Measurements from ENCODE around the gene TLR6. TPM values are rescaled to one million over a fixed set of nuclear protein-coding genes. Genes with fewer than 3 reads are reported as not detected.

The TLR6 gene
- total RNA-seq, 1 experiment from 2014 or later, result 7.7 TPM

DNA sequence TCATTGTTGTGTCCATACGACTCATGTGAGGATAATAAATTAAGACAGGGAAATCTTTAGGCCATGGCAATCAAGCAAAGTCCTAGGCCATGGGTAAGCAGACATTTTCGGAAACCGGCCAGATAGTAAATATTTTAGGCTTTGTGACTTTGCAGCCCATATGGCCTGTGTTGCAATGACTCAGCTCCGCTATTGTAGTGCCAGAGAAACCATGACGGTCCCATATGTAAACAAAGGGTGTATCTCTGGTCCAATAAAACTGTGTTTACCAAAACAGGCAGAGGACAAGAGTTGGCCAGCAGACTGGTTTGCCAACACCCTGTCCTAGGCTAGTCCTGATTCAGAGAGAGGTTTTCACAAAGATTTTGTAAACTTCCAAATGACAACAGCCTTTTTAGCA, 16.0 kb upstream of the TLR6 start:
- Mint-ChIP-seq H3K4me1 (ENCODE audit: insufficient read depth, unreplicated experiment) (peaks cover 26% of the 10 kb centered on the region), H3K27ac (ENCODE audit: low read depth, unreplicated experiment) (no peak overlapping the region), H3K27me3 (ENCODE audit: insufficient read depth, unreplicated experiment) (no peaks in the 10 kb centered on the region), H3K4me3 (ENCODE audit: unreplicated experiment) (no peak overlapping the region), H3K9me3 (ENCODE audit: unreplicated experiment) (no peaks in the 10 kb centered on the region), H3K36me3 (ENCODE audit: insufficient read depth, unreplicated experiment) (peaks cover 14% of the 10 kb centered on the region)
- POLR2A ChIA-PET, result no interaction called here
- no TSS peak for BruUV-seq (replicated peaks)
- CTCF ChIA-PET, result interaction anchor here (2.7 kb wide), 1 partner anchor 12 kb away, joined by 17 read pairs; no protein-coding TSS in a partner anchor
- DNase-seq (ENCODE audit: unreplicated experiment), result peak; percentile 69
- TF ChIP-seq, protein P1, sequence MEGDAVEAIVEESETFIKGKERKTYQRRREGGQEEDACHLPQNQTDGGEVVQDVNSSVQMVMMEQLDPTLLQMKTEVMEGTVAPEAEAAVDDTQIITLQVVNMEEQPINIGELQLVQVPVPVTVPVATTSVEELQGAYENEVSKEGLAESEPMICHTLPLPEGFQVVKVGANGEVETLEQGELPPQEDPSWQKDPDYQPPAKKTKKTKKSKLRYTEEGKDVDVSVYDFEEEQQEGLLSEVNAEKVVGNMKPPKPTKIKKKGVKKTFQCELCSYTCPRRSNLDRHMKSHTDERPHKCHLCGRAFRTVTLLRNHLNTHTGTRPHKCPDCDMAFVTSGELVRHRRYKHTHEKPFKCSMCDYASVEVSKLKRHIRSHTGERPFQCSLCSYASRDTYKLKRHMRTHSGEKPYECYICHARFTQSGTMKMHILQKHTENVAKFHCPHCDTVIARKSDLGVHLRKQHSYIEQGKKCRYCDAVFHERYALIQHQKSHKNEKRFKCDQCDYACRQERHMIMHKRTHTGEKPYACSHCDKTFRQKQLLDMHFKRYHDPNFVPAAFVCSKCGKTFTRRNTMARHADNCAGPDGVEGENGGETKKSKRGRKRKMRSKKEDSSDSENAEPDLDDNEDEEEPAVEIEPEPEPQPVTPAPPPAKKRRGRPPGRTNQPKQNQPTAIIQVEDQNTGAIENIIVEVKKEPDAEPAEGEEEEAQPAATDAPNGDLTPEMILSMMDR (IDR thresholded peaks at IDR 0.05; ENCODE audit: unreplicated experiment), result no peak
- intact Hi-C loops (cut with micrococcal nuclease), result no loop called here

DNA sequence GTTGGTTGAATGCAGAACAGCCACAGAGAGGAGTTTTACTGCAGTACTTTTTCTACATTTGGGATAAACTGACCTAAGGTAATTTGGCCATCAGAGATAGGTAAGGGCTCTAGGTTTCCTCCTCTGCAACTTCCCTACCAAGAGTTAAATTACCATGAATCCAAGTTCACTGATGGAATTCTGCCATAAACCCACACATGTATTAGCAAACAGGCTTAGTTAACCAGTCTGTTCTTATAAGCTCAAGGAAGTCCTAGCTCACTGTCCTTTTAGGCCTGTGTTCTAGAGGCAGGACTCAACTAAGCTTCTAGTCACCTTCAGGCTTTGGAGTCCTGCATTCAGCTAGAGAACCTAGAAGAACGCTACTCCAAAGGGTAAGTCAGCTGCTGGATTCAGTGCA, 15.0 kb upstream of the TLR6 start:
- Mint-ChIP-seq H3K27me3 (ENCODE audit: insufficient read depth, unreplicated experiment) (no peaks in the 10 kb centered on the region), H3K4me1 (ENCODE audit: insufficient read depth, unreplicated experiment) (peaks cover 26% of the 10 kb centered on the region), H3K27ac (ENCODE audit: low read depth, unreplicated experiment) (no peak overlapping the region), H3K36me3 (ENCODE audit: insufficient read depth, unreplicated experiment) (peaks cover 14% of the 10 kb centered on the region), H3K9me3 (ENCODE audit: unreplicated experiment) (no peaks in the 10 kb centered on the region), H3K4me3 (ENCODE audit: unreplicated experiment) (no peak overlapping the region)
- intact Hi-C loops (cut with micrococcal nuclease), result no loop called here
- no TSS peak for BruUV-seq (replicated peaks)
- no peak for DNase-seq (ENCODE audit: unreplicated experiment)
- ChIA-PET CTCF (interaction anchor here (0.5 to 2.1 kb wide), 7 partner anchors 15 to 770 kb away, joined by 3 to 7 read pairs (median 3); no protein-coding TSS in a partner anchor), POLR2A (no interaction called here)
- TF ChIP-seq, protein P1 (IDR thresholded peaks at IDR 0.05; ENCODE audit: unreplicated experiment), result no peak

DNA sequence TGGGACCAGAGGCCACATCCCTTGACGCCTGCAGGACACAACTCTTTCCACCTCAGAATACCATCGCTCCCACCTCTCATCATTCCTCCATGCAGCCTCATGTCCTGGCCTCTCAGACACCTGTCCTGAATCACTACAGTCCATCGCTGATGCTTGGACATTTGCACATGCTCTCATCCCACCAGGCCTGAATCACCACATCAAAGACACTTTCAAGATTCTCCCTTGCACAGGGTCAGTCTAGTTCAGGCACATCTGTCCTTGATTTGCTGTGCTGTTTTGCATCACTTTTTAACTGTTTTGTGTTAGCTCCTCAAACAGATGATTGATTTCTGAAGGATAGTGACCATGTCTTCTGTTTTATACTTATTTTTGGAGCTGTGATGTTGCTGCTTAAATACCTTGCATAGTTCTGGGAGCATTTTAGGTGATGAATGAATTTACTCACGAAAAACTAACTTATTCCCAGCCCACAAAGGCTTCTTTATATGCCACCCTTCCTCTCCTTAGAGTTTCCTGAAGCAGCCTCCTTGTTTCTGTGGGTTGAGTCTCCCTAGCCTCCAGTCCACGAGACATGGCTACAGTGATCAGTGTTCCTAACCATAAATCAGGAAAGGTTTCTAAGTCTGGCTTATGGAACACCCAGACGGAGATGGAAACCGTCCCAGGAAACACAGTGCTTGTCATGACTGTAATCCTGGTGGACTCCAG, 13.6 kb upstream of the TLR6 start:
- no peak overlapping the region for H3K4me3 Mint-ChIP-seq (ENCODE audit: unreplicated experiment)
- peaks cover 26% of the 10 kb centered on the region for H3K4me1 Mint-ChIP-seq (ENCODE audit: insufficient read depth, unreplicated experiment)
- ChIA-PET CTCF (interaction anchor here (0.5 to 2.1 kb wide), 2 partner anchors 66 to 111 kb away, joined by 3 to 4 read pairs; partner anchors contain the start of gene TLR1), POLR2A (no interaction called here)
- H3K36me3 Mint-ChIP-seq (ENCODE audit: insufficient read depth, unreplicated experiment), result peaks cover 14% of the 10 kb centered on the region
- no peaks in the 10 kb centered on the region for H3K9me3 Mint-ChIP-seq (ENCODE audit: unreplicated experiment)
- TF ChIP-seq, protein P1 (IDR thresholded peaks at IDR 0.05; ENCODE audit: unreplicated experiment), result no peak
- intact Hi-C loops (cut with micrococcal nuclease), result no loop called here
- BruUV-seq (replicated peaks), result no TSS peak
- no peak for DNase-seq (ENCODE audit: unreplicated experiment)
- no peak overlapping the region for H3K27ac Mint-ChIP-seq (ENCODE audit: low read depth, unreplicated experiment)
- H3K27me3 Mint-ChIP-seq (ENCODE audit: insufficient read depth, unreplicated experiment), result no peaks in the 10 kb centered on the region

DNA sequence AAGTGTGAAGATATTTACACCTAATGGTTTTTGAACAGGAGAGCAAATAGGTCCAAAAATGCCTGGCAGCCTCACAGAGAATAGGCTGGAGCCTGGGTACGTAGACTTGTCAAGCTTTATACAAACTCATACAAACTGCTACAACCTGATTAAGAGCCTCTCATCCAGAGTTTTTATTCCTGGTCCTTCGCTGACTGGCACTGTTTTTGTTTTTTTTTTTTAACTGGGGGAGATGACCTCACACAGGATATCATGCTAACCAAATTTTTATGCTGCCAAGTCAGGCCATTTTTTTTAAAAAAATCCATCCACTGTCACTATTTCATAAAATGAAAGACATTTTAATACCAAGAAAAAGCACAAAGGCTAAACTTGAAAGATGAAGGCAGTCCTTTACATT, 12.9 kb upstream of the TLR6 start:
- no peak overlapping the region for H3K4me3 Mint-ChIP-seq (ENCODE audit: unreplicated experiment)
- intact Hi-C loops (cut with micrococcal nuclease), result no loop called here
- H3K9me3 Mint-ChIP-seq (ENCODE audit: unreplicated experiment), result no peaks in the 10 kb centered on the region
- peaks cover 14% of the 10 kb centered on the region for H3K36me3 Mint-ChIP-seq (ENCODE audit: insufficient read depth, unreplicated experiment)
- H3K27ac Mint-ChIP-seq (ENCODE audit: low read depth, unreplicated experiment), result peak overlapping the region; percentile 18
- CTCF ChIA-PET, result interaction anchor here (0.5 to 1.6 kb wide), 2 partner anchors 10 to 65 kb away, joined by 3 to 4 read pairs; partner anchors contain the start of gene TLR1
- TF ChIP-seq, protein P1 (IDR thresholded peaks at IDR 0.05; ENCODE audit: unreplicated experiment), result no peak
- H3K27me3 Mint-ChIP-seq (ENCODE audit: insufficient read depth, unreplicated experiment), result no peaks in the 10 kb centered on the region
- no peak for DNase-seq (ENCODE audit: unreplicated experiment)
- no TSS peak for BruUV-seq (replicated peaks)
- peaks cover 26% of the 10 kb centered on the region for H3K4me1 Mint-ChIP-seq (ENCODE audit: insufficient read depth, unreplicated experiment)
- POLR2A ChIA-PET, result no interaction called here

Data from MCF 10A (cell line).